ENCODE data around the gene ARHGEF17.
"Not testable (repeated sequence)": the region's sequence is repeated elsewhere in the genome, so short reads cannot be mapped to it uniquely, and the experiment has no call there.

Gene ARHGEF17, protein sequence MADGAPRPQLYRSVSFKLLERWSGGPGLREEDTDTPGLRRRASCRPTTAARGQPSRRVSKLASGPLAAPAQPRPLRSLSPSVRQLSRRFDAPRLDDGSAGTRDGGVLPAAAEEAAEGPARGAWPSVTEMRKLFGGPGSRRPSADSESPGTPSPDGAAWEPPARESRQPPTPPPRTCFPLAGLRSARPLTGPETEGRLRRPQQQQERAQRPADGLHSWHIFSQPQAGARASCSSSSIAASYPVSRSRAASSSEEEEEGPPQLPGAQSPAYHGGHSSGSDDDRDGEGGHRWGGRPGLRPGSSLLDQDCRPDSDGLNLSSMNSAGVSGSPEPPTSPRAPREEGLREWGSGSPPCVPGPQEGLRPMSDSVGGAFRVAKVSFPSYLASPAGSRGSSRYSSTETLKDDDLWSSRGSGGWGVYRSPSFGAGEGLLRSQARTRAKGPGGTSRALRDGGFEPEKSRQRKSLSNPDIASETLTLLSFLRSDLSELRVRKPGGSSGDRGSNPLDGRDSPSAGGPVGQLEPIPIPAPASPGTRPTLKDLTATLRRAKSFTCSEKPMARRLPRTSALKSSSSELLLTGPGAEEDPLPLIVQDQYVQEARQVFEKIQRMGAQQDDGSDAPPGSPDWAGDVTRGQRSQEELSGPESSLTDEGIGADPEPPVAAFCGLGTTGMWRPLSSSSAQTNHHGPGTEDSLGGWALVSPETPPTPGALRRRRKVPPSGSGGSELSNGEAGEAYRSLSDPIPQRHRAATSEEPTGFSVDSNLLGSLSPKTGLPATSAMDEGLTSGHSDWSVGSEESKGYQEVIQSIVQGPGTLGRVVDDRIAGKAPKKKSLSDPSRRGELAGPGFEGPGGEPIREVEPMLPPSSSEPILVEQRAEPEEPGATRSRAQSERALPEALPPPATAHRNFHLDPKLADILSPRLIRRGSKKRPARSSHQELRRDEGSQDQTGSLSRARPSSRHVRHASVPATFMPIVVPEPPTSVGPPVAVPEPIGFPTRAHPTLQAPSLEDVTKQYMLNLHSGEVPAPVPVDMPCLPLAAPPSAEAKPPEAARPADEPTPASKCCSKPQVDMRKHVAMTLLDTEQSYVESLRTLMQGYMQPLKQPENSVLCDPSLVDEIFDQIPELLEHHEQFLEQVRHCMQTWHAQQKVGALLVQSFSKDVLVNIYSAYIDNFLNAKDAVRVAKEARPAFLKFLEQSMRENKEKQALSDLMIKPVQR (N-terminal part only)

DNA sequence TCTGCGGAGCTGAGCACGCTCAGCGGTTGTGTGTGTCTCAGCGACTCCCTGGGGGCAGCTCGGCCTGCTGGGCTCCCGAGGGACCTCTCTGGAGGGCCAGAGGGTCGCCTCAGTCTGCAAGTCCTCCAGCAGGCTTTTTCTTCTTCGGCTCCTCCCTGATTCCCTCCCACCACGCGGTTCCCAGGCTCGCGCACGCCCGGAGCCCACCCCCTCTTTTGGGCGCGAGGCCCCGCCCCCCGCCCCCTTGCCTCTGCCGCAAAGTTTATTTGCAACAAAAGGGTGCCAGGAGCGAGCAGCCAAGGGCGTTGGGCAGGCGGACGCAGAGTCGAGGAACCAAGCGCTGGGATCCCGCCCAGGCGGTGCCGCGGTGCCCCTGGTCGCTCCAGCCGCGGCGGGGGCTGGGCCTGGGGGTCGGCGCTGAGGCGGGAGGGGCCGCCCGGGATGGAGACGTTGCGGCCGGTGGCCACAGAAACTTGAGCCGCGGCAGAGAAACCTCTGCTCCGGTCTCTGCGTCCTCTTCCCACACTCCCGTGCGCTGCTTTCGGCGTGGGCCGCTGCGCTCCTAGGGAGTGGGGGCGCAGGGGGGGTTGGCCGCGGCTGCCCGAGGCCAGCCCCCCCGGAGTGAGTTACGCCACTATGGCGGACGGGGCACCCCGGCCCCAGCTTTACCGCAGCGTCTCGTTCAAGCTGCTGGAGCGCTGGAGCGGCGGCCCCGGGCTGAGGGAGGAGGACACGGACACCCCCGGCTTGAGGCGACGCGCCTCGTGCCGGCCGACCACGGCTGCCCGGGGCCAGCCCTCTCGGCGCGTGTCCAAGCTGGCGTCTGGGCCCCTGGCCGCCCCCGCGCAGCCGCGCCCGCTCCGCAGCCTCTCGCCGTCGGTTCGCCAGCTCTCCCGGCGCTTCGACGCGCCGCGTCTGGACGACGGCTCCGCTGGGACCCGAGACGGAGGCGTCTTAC is at the start of gene ARHGEF17:
TSS of gene ARHGEF17 (plus strand) at position 274 of the 958 bp plus-strand sequence. CDS start at position 637, 363 bp downstream.
- DNase-seq: no peak

DNA sequence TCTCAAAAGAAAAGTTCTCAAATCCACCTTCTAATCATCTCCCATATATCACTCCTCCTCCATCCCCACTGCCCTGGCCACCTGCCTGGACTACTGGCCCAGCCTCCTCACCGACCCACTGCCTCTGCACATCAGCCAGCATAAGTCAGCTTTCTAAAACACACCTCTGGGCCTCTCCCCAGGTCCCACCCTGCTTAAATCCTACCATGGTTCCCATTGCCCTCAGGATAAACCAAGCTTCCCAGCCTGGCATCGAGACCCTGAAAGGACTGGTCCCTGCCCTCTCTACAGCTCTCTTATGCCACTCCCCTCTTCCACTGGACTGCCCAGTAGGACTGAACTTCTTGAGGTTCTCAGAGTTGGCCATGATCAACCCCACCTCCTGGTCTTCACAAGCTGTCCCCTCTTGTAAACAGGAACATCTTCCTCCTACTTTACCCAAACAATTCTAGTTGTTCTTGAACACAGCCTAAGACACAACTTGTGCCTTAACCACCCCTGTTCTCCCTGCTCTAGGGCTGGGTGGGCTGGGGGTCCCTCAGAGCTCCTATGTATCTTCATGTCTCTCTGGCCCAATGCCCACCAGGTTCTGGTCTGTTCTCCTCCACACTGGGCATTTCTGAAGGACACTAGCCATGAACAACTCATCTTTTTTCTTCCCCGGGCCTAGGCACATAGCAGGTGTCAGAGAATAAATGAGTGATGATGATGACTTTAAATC is 48.5 kb upstream of the ARHGEF17 start:
- no peak for DNase-seq

DNA sequence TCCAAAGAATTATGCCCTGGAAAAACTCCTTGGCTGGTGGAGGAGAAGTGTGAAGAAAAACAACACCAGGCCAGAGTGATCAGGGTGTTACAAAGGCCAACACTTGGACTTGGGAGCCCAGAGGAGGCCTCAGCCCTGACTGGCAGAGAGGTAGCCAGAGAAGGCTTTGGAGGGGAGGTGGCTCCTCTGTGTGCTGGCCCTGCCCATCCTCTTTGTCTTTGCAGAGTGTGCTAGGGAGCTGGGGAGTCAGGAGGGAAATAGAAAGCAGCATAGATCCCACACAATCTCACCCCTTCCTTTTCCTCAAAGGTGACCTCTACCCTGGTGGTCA is 48.0 kb upstream of the ARHGEF17 start:
- DNase-seq: no peak

DNA sequence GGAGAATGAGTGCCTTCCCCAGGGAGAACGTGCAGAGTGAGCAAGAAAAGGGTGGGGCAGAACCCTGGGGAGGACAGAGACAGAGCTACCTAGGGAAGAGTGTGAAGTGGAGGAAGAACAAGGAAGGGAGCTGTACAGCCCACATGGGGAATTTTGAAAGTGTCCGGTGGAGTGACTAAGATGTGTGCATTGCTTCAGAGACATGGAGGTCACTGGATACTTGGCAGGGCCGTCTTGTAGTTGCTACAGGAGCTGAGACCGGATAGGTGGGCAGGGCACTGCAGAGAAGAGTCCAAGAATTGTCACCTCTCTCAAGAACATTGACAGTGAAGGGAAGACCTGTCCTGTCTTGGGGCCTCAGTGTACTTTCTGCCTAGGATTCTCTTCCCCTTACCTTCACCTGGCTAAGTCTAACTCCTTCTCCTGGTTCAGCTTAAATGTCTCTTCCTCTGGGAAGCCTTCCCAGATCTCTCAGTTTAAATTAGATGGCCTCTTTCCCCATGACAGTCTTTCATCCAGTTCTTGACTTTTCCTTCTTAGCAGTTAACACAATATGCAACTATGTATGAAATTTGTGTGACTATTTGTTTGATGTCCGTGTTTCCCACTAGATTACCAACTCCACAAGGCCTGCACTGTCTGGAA is 45.1 kb upstream of the ARHGEF17 start:
- DNase-seq: no peak

DNA sequence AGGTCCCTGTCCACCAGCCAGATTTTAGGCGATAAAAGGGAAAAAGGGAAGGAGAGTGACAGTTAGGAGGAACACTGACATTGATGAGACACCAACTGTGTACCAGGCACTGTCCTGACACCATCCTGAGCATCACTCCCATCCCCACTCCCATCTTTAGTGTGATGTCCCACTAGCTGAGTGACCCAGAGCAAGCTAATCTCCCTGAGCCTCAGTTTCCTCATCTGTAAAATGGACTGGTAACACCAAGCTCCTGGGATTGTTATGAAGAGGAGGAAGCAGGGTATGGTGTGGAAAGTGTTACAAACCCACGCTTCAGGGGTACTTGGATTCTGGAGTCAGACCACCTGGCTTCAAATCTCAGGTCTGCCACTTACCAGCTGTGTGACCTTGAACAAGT is 44.4 kb upstream of the ARHGEF17 start:
- DNase-seq: no peak

DNA sequence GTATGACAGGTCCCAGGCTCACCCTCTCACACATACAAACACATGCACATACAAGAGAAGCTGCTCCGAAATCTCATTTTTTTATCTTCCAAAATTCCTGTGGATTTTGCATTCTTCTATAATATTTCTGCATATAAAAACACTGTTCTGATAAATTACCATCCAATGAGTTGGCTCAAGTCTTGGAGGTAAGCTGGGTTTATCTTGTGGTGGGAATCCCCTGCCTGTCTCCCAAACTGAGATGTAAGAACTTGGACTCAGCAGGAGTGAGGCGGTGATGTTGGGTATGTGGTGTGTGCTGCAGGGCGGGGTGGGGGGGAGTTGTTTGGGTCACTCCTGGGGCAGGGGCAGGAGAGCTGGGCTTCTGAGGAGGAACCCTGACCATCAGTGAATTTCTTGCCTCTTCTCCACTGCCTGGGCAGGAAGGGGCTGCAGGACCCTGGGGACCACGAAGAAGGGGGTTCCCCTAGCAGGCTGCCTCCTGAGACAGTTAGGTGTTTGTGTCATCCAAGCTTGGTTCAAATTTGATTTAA is 42.7 kb upstream of the ARHGEF17 start:
- no peak for DNase-seq

DNA sequence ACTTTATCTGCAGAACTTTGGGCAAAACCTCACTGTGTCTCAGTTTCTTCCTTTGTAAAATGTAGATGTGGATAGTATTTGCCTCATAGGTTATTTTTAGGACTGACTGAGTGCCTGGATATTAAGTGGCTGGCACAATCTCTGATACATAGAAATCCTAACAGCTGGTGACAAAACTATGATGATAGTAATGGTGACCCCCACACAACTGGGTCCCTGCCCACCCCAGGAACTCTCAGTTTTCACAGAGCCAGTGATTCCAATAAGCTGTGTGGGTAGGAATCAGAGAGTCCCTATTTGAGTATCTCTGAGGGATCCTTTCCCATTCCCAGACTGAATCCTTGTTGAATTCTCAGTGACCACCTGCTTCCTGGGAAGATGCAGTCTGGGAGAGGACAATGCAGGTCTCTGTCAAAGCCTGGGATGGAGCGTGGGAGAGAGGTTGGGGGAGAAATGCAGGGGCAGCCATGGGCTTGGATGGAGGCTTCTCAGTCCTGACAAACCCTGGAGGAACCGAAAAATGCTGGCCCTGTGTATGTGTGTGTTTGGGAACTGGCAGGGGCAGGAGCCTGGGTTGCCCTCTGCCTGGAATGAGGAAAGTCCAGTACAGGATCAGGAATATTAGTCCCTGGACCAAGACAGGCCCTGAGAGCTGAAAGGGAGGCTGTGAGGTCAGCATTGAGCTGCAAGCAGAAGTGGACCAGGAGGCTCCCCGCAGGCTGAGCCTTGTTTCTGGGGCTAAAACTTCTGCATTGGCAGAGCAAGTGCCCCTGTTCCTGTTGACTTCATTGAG is 42.0 kb upstream of the ARHGEF17 start:
- DNase-seq: no peak

DNA sequence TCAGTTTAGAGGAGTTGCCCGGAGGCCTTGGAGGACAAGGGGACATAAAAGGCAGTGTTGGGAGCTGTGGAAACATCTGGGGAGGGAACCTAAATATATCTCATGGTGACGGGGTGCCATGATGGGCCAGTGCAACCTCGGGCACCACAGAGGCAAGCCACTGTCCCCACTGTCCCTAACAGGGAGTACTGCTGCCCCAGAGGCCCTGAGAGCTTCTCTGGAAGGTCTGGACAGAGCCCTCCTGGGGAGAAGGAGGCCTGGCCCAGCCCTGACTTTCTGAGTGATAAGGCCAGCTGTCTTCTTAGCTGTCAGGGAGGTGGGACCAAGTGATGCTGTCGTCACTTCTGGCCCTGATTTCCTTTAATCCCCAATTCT is 41.4 kb upstream of the ARHGEF17 start:
- DNase-seq: no peak

DNA sequence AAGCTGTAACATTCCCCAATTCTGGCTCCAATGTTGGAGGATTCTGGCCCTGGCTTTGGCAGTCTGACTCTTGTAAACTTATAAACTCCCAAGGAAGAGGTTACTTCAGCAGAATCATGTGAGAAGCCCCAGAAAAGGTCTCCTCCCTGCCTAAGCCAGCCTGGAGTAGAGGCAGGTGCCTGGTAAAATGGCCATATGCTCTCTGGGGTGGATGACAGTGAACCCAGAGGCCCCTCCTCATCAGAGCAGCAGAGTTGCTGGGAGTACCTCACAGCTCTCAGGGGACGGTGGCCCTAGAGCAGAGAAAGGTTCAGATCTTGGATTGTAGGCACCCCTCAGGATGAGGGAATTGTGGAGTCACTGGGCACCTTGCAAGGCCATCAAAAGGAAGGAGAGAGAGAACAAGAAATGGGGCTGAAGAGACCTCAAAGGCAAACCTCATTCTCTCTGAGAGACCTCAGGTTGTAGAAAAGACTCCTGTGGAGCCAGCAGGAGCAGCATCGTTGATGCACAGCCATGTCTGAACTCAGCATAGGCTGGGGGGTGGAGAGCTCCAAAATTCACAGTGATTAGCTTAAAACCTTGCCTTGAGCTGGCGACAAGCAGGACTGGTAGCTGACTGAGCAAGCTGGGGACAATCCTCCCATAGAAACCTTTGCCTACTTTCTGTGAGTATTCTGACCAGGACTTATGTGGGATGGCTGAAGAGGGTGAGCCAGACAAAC is 40.8 kb upstream of the ARHGEF17 start:
- DNase-seq: no peak

DNA sequence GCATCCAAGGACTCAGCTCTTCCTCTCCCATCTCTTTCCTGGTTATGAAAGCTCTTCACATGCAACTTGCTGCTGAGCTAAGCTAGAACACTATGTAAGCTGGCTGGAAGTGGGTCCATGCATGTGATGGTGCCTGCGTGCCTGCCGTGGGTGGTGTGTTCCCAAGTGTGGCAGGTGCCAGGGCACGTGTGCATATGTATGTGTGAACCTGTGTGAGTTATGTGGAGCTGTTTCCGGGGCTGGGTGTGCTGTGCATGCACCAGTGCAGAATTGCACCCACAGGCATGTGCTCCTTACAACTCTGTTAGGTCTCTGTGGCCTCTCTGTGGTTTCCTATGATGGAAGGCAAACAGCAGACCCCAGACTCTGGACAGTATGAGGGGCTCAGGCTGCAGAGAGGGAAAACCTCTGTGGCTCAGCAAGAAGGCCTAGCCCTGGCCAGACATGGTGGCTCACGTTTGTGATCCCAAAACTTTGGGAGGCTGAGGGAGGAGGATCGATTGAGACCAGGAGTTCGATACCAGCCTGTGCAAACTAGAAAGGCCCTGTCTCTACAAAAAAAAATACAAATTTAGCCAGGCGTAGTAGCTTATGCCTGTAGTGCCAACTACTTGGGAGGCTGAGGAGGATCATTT is 40.1 kb upstream of the ARHGEF17 start:
- no peak for DNase-seq

DNA sequence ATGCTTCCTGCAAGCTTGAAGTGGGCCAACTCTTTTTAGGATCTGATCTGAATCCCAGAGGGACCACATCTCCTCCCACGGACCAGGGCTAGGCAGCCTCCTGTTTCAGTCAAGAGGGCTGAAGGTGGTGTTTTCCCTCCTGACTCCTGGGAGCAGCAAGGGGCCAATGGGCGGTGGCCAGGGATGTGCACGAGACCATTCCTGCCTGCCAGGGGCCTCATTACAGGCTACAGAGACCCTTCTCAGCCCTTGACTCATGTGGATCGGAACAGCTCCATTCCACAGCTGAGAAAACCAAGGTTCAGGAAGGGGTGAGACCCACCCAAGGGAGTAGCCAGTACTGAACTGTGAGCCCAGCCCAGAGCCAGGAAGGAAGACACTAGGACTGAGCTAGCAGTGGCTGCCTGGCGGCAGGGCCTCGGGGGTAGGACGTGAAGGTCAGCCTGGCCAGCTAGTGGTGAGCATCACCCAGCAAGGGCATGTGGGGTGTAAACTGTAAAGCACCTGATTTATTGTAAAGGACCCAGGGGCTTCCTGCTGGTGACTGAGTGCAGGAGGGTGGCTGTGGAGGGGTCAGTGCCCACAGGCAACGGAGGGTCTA is 39.3 kb upstream of the ARHGEF17 start:
- no peak for DNase-seq

DNA sequence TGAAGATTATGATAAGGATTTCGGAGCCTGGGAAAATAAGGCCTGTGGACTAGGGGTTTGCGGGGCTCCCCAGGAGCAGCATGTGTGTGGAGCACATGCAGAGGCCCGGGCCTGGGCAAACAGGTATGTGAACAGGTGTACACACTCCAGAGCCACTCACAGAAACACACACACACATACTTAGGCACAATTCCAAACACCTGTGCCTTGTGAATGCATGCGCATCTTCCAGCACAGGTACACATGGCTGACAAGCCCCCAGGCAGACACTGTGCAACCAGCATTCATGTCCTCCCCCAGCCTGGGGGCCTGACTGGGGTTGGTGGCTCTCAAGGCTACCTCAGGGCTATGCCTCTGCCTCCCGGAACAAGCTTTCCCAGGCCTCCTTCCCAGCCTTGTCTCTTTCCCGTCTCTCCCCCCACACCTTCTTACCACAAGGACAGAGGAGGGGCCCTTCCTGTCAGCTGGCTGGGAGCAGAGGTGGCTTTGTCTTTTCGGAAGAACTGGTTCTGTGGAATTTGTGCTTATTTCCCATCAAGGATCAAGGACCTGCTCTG is 38.5 kb upstream of the ARHGEF17 start:
- DNase-seq: no peak

DNA sequence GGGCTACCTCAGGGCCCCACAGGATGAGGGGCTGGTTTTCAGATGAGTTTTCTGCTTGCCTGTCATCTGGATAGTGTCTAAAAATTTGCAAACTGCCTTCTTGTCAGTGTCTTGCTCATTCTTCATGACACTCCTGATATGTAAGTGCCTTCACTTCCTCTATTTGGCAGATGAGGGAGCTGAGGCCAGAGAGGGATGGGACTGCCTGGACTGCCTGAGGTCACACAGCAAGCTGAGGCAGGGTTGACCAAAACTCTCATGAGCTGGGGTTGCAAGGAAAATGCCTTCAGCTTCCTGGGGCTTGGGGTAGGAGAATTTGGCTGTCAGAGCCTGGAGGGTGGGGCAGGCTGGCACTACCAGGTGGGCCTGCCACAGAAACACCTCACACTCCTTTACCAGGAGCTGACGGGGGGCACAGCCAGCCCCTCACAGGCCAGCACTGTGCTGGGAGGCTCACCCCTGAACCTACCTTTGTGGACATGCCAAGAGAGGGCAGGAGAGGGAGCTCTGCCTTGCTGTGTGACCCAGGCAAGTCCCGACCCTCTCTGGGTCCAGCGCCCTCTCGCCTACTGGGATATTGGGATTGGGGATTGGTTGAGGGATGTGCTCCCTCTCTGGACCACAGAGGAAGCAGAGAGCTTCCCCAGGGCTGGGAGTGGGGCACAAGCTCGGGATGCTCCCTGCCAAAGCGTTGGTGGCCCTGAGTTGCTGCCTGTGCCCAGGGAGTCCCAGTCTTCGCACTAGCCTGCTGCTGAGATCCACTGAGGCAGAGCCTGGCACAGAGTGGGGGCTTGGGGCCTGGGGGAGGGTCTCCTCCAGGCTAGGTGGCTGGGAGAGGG is 37.8 kb upstream of the ARHGEF17 start:
- no peak for DNase-seq

DNA sequence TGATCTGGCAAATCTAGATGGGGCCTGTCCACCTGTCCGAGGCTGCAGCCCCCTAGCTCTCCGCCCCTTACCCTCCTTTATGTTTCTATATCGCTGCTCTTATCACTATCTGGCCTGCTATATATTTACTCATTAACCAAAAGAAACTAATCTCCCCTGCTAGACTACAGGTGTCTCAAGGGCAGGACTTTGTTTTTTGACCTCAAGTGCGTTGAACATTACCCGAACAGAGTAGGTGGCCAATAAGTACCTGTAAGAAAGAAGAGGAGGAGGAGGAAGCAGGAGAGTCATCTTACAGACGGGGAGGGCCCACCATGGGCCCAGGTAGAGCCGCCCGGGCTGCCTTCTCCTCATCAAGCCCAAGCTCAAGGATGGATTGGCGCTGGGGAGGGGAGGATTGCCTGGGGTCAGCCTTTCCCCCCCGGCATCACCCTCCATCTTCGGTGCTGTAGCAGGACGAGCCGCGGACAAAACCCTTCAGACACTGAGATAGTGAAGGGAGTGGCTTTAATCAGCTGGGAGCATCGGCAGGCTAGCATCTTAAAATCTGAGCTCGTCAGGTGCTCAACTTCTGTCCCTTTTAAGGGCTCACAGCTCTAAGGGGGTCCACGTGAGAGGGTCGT is 37.1 kb upstream of the ARHGEF17 start:
- DNase-seq: no peak

DNA sequence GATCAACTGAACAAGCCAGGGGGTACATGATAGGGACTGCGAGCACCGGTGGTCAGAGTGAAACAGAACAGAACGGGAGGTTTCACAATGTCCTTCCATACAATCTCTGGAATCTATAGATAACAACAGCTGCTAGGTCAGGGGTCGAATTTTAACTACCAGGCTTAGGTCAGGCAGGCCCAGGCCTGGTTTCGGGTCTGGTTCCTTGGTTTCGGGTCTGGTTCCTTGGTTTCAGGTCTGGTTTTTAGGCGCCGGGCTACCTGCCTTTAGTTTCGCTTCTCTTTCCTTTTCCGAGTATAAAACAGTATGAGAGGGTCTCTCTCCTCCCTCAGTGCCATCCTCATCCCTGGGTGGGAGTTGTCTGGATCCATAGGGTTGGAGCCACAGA is 36.6 kb upstream of the ARHGEF17 start:
- DNase-seq: not testable (repeated sequence)

DNA sequence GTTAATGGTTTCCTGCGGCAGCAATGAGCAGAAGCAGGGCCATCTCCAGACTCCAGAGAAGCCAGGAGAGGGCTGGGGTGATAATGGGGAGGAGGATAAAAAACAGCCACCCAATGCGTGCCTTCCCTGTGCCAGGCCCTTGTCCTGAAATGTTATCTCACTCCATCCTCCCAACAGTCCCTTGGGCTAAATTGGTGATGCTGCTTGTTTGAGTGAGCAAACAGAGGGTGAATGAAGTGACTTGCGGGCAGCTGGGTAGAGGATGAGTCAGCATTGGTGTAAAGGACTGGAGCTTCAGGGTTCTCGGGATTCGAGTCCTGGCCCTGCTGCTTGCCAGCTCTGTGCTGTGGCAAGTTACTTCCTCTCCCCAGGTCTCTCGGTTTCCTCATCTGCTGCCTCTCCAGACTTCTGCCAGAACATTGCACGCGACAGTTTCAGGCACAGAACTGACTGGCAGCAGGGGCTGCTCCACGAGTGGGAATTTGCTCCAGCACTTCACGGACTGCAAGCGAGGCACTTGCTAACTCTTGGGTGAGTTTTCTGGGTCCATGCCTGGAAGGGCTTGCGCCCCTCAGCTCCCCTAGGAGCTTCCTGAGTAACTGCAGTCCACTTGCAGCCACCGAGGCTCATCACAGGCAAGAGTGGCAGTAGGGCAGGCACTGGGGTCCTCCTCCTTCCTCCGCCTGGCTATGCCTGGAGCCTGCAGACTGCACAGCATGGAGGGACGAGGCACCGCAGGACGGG is 36.0 kb upstream of the ARHGEF17 start, which contains the start of gene P2RY6:
TSS of gene P2RY6 (plus strand) at position 403 of the 744 bp plus-strand sequence. CDS start 24,181 bp downstream, outside the sequence.
- DNase-seq: peak; percentile 58
